Caki2 (cell line): ENCODE measurements around the gene GRIK3. TPM values are rescaled to one million over a fixed set of nuclear protein-coding genes. Genes with fewer than 3 reads are reported as not detected.
"Not testable (repeated sequence)": the region's sequence is repeated elsewhere in the genome, so short reads cannot be mapped to it uniquely, and the experiment has no call there.

Source experiments
- DNase-seq: peaks from one replicate; pipeline ENCODE4 v3.0.0-alpha.2; 2015; ENCODE audit warnings: low read depth
- in situ Hi-C: cut with HindIII; loops from 2 replicates; pipeline ENCODE4 v1.10.0; 2016; ENCODE audit warnings: low sequenced_read_pairs, low pct_unique_long_range_greater_than_20kb, mixed read lengths
- total RNA-seq: library from RNA; depleted of rRNA; stranded (reverse); fragments of >200 nt; shearing (Covaris generic); gene quantifications from 2 replicates; pipeline ENCODE4 v1.2.3, GENCODE V29; 2014; ENCODE audit warnings: low replicate concordance

Gene GRIK3
- total RNA-seq, 1 experiment from 2014 or later: not detected

GRCh38 chr1:36775716-36776115 lies 258.6 kb downstream of the GRIK3 start:
- in situ Hi-C loops: no loop called here

GRCh38 chr1:36773827-36774541 lies 260.3 kb downstream of the GRIK3 start:
- no peak for DNase-seq
- in situ Hi-C loops: no loop called here

More at GRCh38 chr1:36775716-36776115, 258.6 kb downstream of the GRIK3 start:
- no peak for DNase-seq

- in situ Hi-C loops: no loop called here
- DNase-seq: no peak
Measured at GRCh38 chr1:36772647-36773495, 261.4 kb downstream of the GRIK3 start.

GRCh38 chr1:36771660-36772284 lies 262.5 kb downstream of the GRIK3 start:
- no peak for DNase-seq
- in situ Hi-C loops: no loop called here

- DNase-seq: no peak
- in situ Hi-C loops: no loop called here
Measured at GRCh38 chr1:36771240-36771639, 263.1 kb downstream of the GRIK3 start.

- in situ Hi-C loops: no loop called here
- no peak for DNase-seq
Measured at GRCh38 chr1:36769886-36770830, 264.2 kb downstream of the GRIK3 start.

- in situ Hi-C loops: no loop called here
- DNase-seq: no peak
Measured at GRCh38 chr1:36768486-36769178, 265.7 kb downstream of the GRIK3 start.

- in situ Hi-C loops: not testable (repeated sequence)
Measured at GRCh38 chr1:36767429-36767828, 266.9 kb downstream of the GRIK3 start.

GRCh38 chr1:36766481-36766880 lies 267.8 kb downstream of the GRIK3 start:
- DNase-seq: no peak
- in situ Hi-C loops: no loop called here

More at GRCh38 chr1:36767429-36767828, 266.9 kb downstream of the GRIK3 start:
- DNase-seq: not testable (repeated sequence)

- no peak for DNase-seq
- in situ Hi-C loops: no loop called here
Measured at GRCh38 chr1:36765785-36766300, 268.5 kb downstream of the GRIK3 start.

GRCh38 chr1:36764798-36765197 lies 269.5 kb downstream of the GRIK3 start:
- in situ Hi-C loops: no loop called here

GRCh38 chr1:36763771-36764170 lies 270.5 kb downstream of the GRIK3 start:
- no peak for DNase-seq
- in situ Hi-C loops: no loop called here

More at GRCh38 chr1:36764798-36765197, 269.5 kb downstream of the GRIK3 start:
- DNase-seq: no peak

- no peak for DNase-seq
- in situ Hi-C loops: no loop called here
Measured at GRCh38 chr1:36762174-36762573, 272.1 kb downstream of the GRIK3 start.

- in situ Hi-C loops: no loop called here
- DNase-seq: no peak
Measured at GRCh38 chr1:36761113-36761512, 273.2 kb downstream of the GRIK3 start.

- no peak for DNase-seq
- in situ Hi-C loops: no loop called here
Measured at GRCh38 chr1:36760081-36760480, 274.2 kb downstream of the GRIK3 start.

GRCh38 chr1:36759355-36759754 lies 275.0 kb downstream of the GRIK3 start:
- no peak for DNase-seq
- in situ Hi-C loops: no loop called here
